Neural cell (in vitro differentiated cells): ENCODE results near the gene CCDC144A.
"Not testable (repeated sequence)": the region's sequence is repeated elsewhere in the genome, so short reads cannot be mapped to it uniquely, and the experiment has no call there.

Experiments
- TF ChIP-seq, protein P1 (sequence below): IDR thresholded peaks from 2 replicates; pipeline ENCODE4 v1.6.1; 2012; ENCODE audit warnings: borderline replicate concordance
- TF ChIP-seq, protein P2 (sequence below): fragments of 450-650 bp; IDR thresholded peaks from 2 replicates; pipeline ENCODE4 v1.5.1; 2014; ENCODE audit warnings: antibody characterized with exemption, mild to moderate bottlenecking, moderate library complexity; ENCODE audit not compliant: poor library complexity, severe bottlenecking

DNA sequence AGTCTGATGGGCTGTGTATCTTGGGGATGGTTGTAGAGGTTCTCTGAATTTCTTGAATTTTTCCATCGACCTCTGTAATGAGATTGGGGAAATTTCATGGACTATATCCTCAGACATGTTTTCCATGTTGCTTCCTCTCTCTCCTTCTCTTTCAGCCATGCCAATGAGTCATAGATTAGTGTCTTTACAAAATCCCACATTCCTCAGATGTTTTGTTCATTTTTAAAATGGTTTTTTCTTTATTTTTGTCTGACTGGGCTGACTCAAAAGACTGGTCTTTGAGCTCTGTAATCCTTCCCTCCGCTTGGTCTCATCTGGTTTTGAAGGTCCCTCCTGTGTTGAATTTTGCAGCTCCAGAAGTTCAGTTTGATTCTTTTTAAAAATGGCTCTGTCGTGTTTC, 60.5 kb downstream of the CCDC144A start:
- TF ChIP-seq, protein P1, sequence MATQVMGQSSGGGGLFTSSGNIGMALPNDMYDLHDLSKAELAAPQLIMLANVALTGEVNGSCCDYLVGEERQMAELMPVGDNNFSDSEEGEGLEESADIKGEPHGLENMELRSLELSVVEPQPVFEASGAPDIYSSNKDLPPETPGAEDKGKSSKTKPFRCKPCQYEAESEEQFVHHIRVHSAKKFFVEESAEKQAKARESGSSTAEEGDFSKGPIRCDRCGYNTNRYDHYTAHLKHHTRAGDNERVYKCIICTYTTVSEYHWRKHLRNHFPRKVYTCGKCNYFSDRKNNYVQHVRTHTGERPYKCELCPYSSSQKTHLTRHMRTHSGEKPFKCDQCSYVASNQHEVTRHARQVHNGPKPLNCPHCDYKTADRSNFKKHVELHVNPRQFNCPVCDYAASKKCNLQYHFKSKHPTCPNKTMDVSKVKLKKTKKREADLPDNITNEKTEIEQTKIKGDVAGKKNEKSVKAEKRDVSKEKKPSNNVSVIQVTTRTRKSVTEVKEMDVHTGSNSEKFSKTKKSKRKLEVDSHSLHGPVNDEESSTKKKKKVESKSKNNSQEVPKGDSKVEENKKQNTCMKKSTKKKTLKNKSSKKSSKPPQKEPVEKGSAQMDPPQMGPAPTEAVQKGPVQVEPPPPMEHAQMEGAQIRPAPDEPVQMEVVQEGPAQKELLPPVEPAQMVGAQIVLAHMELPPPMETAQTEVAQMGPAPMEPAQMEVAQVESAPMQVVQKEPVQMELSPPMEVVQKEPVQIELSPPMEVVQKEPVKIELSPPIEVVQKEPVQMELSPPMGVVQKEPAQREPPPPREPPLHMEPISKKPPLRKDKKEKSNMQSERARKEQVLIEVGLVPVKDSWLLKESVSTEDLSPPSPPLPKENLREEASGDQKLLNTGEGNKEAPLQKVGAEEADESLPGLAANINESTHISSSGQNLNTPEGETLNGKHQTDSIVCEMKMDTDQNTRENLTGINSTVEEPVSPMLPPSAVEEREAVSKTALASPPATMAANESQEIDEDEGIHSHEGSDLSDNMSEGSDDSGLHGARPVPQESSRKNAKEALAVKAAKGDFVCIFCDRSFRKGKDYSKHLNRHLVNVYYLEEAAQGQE = not testable (repeated sequence)
- TF ChIP-seq, protein P2, sequence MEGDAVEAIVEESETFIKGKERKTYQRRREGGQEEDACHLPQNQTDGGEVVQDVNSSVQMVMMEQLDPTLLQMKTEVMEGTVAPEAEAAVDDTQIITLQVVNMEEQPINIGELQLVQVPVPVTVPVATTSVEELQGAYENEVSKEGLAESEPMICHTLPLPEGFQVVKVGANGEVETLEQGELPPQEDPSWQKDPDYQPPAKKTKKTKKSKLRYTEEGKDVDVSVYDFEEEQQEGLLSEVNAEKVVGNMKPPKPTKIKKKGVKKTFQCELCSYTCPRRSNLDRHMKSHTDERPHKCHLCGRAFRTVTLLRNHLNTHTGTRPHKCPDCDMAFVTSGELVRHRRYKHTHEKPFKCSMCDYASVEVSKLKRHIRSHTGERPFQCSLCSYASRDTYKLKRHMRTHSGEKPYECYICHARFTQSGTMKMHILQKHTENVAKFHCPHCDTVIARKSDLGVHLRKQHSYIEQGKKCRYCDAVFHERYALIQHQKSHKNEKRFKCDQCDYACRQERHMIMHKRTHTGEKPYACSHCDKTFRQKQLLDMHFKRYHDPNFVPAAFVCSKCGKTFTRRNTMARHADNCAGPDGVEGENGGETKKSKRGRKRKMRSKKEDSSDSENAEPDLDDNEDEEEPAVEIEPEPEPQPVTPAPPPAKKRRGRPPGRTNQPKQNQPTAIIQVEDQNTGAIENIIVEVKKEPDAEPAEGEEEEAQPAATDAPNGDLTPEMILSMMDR = not testable (repeated sequence)
